ENCODE data around the gene SEH1L.

- TF ChIP-seq CTCF (conservative IDR thresholded peaks at IDR 0.05; ENCODE audit: low read depth, low read length) (no peak), EZH2 (IDR thresholded peaks at IDR 0.05; ENCODE audit: low read length, unreplicated experiment) (no peak)
Observed at GRCh38 chr18:12975488-12975887, 27.7 kb downstream of the SEH1L start.

Data from PC-3 (cell line).